GM12801 (cell line): ENCODE results near the gene BIN2.

Source experiments
- TF ChIP-seq, protein P1 (sequence below): IDR thresholded peaks from one replicate; pipeline ENCODE4 v1.5.1; 2011; ENCODE audit warnings: control low read depth; ENCODE audit not compliant: insufficient read length; ENCODE audit errors: extremely low read depth

BIN2 gene

DNA sequence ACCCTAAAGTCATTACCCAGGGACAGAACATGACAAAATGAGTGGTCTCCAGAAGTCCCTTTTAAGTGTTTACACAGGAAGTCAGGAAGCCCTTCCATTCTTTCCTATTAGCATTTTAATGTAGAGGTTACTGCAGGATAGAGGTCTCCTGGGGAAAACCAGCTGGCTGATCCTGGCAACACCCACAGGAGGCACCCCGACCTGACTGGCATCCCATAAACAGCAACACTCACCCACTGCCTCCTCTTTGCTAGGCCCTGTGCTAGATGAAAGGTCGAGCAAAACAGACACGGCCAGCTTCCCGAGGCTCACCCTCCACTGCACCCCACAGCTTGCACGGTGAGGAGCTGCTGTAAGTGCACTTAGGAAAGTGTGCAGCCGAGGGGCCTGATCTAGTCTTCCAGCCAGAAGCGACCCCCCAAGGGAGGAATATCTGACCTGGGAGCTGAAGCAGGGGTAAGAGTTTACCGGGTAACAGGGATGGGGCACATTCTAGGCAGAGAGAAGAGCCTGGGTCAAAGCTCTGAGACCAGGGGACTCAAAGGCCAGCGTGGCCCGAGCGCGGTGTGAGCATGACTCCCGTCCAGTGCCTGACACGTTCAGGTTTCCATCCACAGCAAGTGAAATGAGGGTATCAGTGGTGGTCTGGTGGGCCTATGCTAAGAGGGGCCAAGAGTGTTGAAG is 76.3 kb downstream of the BIN2 start:
- TF ChIP-seq, protein P1, sequence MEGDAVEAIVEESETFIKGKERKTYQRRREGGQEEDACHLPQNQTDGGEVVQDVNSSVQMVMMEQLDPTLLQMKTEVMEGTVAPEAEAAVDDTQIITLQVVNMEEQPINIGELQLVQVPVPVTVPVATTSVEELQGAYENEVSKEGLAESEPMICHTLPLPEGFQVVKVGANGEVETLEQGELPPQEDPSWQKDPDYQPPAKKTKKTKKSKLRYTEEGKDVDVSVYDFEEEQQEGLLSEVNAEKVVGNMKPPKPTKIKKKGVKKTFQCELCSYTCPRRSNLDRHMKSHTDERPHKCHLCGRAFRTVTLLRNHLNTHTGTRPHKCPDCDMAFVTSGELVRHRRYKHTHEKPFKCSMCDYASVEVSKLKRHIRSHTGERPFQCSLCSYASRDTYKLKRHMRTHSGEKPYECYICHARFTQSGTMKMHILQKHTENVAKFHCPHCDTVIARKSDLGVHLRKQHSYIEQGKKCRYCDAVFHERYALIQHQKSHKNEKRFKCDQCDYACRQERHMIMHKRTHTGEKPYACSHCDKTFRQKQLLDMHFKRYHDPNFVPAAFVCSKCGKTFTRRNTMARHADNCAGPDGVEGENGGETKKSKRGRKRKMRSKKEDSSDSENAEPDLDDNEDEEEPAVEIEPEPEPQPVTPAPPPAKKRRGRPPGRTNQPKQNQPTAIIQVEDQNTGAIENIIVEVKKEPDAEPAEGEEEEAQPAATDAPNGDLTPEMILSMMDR: no peak

DNA sequence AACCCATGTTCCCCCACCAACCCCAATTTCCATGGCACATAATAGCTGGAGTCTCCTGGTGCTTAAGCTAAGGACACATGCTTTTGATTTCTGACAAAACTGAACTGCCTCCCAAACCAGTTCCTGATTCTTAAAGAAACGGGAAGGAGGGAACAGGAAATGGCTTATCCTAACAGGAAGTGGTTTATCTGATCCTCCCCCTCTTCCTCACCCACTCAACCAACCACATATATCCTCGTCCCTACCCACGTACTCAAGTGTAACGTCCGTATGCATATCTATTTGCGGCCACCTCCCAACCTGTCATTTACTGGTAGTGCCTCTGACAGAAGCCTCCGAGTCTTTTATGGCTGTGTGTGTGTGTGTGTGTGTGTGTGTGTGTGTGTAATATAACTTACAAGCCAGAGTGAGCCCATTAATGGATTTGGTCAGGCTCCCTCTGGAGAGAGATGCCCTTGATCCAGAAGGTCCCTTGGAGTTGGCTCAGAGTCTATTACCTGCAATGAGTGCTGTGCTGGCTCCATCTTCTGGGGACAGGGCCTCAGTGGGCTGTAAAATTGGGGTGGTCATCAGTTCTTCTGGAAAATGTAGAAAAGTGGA is 77.6 kb downstream of the BIN2 start:
- TF ChIP-seq, protein P1: no peak

DNA sequence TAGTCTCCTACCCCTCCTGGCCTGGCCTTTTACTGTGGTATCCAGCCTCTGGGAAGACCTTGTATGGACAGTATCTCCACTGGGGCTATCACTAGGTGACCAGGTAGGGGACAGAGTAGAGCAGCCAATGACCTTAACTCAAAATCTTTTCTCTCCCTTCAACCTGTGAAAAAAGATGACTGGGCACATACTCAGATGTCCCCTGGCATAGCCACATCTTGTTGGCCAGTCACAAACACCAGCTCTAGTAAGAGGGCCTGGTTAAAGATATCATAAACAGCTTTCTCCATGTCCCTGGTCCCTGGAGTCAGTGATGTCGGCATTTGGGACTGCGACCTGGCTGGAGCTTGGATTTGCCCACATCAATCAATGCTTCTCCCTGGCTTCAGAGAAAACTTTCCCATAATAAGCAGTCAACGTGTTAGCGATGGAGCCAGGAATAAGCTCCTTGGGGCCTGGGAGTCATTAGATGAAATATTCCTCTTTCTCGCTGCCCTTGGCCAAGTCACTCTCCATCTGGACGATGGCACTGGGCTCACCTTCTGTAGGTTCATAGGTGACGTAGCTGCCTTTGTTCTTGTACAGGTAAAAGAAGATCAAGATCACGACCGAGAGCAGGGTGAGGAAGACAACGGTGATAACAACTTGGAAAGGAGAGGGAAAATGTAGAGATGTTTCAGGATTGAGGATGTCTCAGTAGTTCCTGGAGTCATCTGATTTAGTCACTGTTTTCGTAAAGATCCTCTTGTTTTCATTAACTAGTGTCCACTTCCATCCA is 78.3 kb downstream of the BIN2 start:
- TF ChIP-seq, protein P1: no peak

DNA sequence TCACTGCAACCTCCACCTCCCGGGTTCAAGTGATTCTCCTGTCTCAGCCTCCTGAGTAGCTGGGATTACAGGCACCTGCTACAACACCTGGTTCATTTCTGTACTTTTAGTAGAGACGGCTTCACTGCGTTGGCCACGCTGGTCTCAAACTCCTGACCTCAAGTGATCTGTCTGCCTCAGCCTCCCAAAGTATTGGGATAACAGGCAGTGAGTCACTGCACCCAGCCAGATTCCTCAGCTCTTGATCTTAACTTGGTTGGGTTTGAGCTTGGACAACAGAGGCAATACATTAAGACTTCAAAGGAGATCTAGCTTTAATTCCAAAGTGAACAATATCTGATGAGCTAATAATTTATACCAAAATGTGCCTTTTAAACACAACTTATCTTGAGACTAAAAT is 79.7 kb downstream of the BIN2 start:
- TF ChIP-seq, protein P1: no peak

DNA sequence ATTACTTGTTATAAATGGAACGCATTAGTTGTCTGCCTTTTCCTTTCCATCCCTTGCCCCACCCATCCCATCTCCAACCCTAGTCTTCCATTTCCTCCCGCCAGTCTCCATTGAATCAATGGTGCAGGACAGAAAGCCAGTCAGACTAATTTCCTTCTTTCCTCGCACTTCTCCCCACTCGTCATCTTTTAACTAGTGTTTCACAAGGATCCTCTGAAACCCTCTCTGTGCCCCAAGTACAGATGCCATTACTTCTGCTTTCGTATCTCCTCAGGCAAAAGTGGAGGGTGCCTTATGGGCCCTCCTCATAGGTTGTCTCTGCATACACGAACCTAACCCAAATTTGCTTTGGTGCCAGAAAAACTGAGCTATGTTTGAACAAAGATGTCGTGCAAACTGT is 81.1 kb downstream of the BIN2 start:
- TF ChIP-seq, protein P1: no peak

DNA sequence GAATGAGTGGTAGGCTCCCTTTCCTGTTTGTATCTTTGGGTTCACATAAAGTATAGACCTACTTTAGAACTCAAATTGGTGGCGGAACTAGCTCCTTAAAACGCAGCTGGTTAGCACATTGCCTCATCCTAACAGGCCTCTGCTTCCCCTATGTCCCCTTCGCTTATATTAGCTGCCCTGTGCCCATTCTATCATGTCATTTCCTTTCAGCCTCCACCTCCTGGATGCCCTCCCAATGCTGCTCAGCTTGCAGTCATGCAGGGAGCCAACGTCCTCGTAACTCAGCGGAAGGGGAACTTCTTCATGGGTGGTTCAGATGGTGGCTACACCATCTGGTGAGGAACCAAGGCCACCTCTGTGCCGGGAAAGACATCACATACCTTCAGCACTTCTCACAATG is 81.9 kb downstream of the BIN2 start:
- TF ChIP-seq, protein P1: no peak

DNA sequence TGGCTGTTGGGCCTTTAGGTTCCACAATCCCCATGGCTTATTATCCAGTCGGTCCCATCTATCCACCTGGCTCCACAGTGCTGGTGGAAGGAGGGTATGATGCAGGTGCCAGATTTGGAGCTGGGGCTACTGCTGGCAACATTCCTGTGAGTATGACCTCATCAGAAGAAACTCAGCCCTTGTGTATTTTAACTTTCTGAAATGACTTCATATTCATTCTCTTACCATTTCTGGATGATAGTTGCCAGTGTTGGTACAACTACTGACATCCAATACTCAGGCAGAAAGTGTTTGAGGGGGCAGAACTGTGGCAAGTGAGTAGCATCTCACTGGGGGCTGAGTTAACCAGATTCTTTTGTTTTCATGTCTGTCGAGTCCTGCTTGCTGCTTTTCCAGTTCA is 83.0 kb downstream of the BIN2 start:
- TF ChIP-seq, protein P1: no peak
